CD14-positive monocyte (primary cell): Measurements from ENCODE around the gene PDK2. TPM values are rescaled to one million over a fixed set of nuclear protein-coding genes. Genes with fewer than 3 reads are reported as not detected.

Source experiments
- DNase-seq, 3 donors: peaks; one replicate each; pipeline ENCODE4 v3.0.0-alpha.2; 2011 to 2022
- H2AFZ ChIP-seq: 2 replicates; pipeline ENCODE4 v1.6.0; 2012; ENCODE audit warnings: mild to moderate bottlenecking, low read depth, low read length, inconsistent platforms; ENCODE audit not compliant: insufficient read depth, poor library complexity, severe bottlenecking
- H3K27ac ChIP-seq, 2 donors: 1 replicate in 1 of 2; 2 replicates in 1 of 2; pipeline ENCODE4 v1.5.1; 2012 to 2013; ENCODE audit warnings: low read length in 2 of 2, control low read depth in 1 of 2, inconsistent platforms in 1 of 2, low read depth in 1 of 2, mild to moderate bottlenecking in 1 of 2
- H3K27me3 ChIP-seq, 2 donors: one replicate each; pipeline versions ENCODE4 v1.6.0 to v1.6.1; 2011 to 2013; ENCODE audit warnings: low read length in 2 of 2; ENCODE audit not compliant: control insufficient read depth in 2 of 2, insufficient read depth in 2 of 2
- H3K36me3 ChIP-seq, 2 donors: replicated peaks in 1 of 2; 1 replicate in 1 of 2; 2 replicates in 1 of 2; pipeline versions ENCODE4 v1.5.1 to v1.6.1; 2012 to 2013; ENCODE audit warnings: low read length in 2 of 2, control low read depth in 1 of 2, inconsistent platforms in 1 of 2, mild to moderate bottlenecking in 1 of 2; ENCODE audit not compliant: insufficient read depth in 2 of 2, control insufficient read depth in 1 of 2
- H3K4me1 ChIP-seq, 2 donors: 1 replicate in 1 of 2; 2 replicates in 1 of 2; pipeline versions ENCODE4 v1.5.1 to v1.6.1; 2012 to 2013; ENCODE audit warnings: low read length in 2 of 2, control low read depth in 1 of 2, inconsistent platforms in 1 of 2, mild to moderate bottlenecking in 1 of 2, moderate library complexity in 1 of 2; ENCODE audit not compliant: insufficient read depth in 2 of 2, control insufficient read depth in 1 of 2
- H3K4me2 ChIP-seq: replicated peaks from 2 replicates; pipeline ENCODE3; 2012; ENCODE audit warnings: low read length, moderate library complexity, mild to moderate bottlenecking; ENCODE audit not compliant: poor library complexity, severe bottlenecking; ENCODE audit errors: extremely low read depth
- H3K4me3 ChIP-seq, 3 experiments: fragments of 200-600 bp in 1 of 3; sonication (generic) in 1 of 3; replicated peaks in 1 of 3; 1 replicate in 2 of 3; 2 replicates in 1 of 3; pipeline ENCODE4 v1.5.1; 2011 to 2013; ENCODE audit warnings: low read length in 3 of 3, mild to moderate bottlenecking in 3 of 3, control low read depth in 2 of 3, low read depth in 2 of 3, inconsistent platforms in 1 of 3, moderate library complexity in 1 of 3
- H3K79me2 ChIP-seq: 2 replicates; pipeline ENCODE4 v1.6.0; 2012; ENCODE audit warnings: mild to moderate bottlenecking, control low read depth, inconsistent platforms, low read length, moderate library complexity; ENCODE audit not compliant: insufficient read depth
- H3K9ac ChIP-seq: 2 replicates; pipeline ENCODE4 v1.6.0; 2017; ENCODE audit warnings: low read length, mild to moderate bottlenecking; ENCODE audit not compliant: insufficient read depth, poor library complexity, severe bottlenecking
- H3K9me3 ChIP-seq, 2 donors: replicated peaks in 1 of 2; 1 replicate in 1 of 2; 2 replicates in 1 of 2; pipeline versions ENCODE4 v1.5.1 to v1.6.1; 2012 to 2013; ENCODE audit warnings: low read length in 2 of 2, control low read depth in 1 of 2; ENCODE audit not compliant: control insufficient read depth in 1 of 2, insufficient read depth in 1 of 2
- H4K20me1 ChIP-seq: 2 replicates; pipeline ENCODE4 v1.6.0; 2012; ENCODE audit warnings: mild to moderate bottlenecking, low read length, control low read depth, moderate library complexity; ENCODE audit not compliant: insufficient read depth
- H3K27ac Mint-ChIP-seq, 7 donors: one replicate each; pipeline ENCODE4 v1.8.0; 2020; ENCODE audit warnings: mild to moderate bottlenecking in 7 of 7, mixed read lengths in 7 of 7, moderate library complexity in 6 of 7, inconsistent platforms in 2 of 7
- H3K27me3 Mint-ChIP-seq, 3 donors: one replicate each; pipeline ENCODE4 v1.8.0; 2021 to 2022; ENCODE audit warnings: low read depth in 3 of 3, mild to moderate bottlenecking in 3 of 3, mixed read lengths in 3 of 3, moderate library complexity in 3 of 3, inconsistent platforms in 1 of 3
- H3K36me3 Mint-ChIP-seq, 2 donors: one replicate each; pipeline ENCODE4 v1.8.0; 2020; ENCODE audit warnings: mixed read lengths in 2 of 2, inconsistent platforms in 1 of 2, mild to moderate bottlenecking in 1 of 2
- H3K4me1 Mint-ChIP-seq: one replicate; pipeline ENCODE4 v1.8.0; 2020; ENCODE audit warnings: mild to moderate bottlenecking, mixed read lengths
- H3K4me3 Mint-ChIP-seq, 2 donors: one replicate each; pipeline ENCODE4 v1.8.0; 2020; ENCODE audit warnings: mild to moderate bottlenecking in 2 of 2, mixed read lengths in 2 of 2, moderate library complexity in 1 of 2
- H3K9me3 Mint-ChIP-seq, 7 donors: one replicate each; pipeline ENCODE4 v1.8.0; 2020 to 2022; ENCODE audit warnings: mixed read lengths in 7 of 7, mild to moderate bottlenecking in 6 of 7, moderate library complexity in 6 of 7, inconsistent platforms in 2 of 7
- CTCF ChIP-seq: fragments of 200-600 bp; IDR thresholded peaks from one replicate; pipeline ENCODE4 v1.8.0; 2022; ENCODE audit warnings: antibody characterized with exemption, mild to moderate bottlenecking
- WGBS: methylation state at CpG from one replicate; pipeline ENCODE4 v1.1.5; 2013; ENCODE audit warnings: missing lambda C conversion rate; ENCODE audit not compliant: insufficient coverage; 5-methylcytosine and 5-hydroxymethylcytosine counted together
- intact Hi-C, 2 donors: fragments of 100-400 bp; cut with micrococcal nuclease; formaldehyde crosslinking; loops; one replicate each; pipeline versions ENCODE4 v1.15.0 to v1.15.1; 2023
- polyA plus RNA-seq, 3 donors: library from polyadenylated mRNA; depleted of rRNA in 1 of 3; unstranded in 2 of 3; stranded (reverse) in 1 of 3; fragments of 300-500 nt in 2 of 3; fragments of >200 nt in 1 of 3; fragmentation: Illumina TruSeq in 2 of 3; gene quantifications; 1 replicate in 2 of 3; 2 replicates in 1 of 3; pipeline ENCODE4 v1.2.3, GENCODE V29; 2012 to 2021

PDK2 gene
- polyA plus RNA-seq, 3 donors = 15.9 to 43.0 (median 23.4) TPM

GRCh38 chr17:50108556-50108955 lies 13.4 kb downstream of the PDK2 start:
- WGBS = 72% methylated on average over 3 of the region's 9 CpGs
- no peak for DNase-seq
- Histone ChIP-seq H3K9me3 (no peaks in the 10 kb centered on the region), H2AFZ (no peak overlapping the region), H3K36me3 (peaks cover 32 to 41% of the 10 kb centered on the region in 2 donors), H3K27ac (no peak overlapping the region), H3K4me2 (no peak overlapping the region), H3K9ac (no peak overlapping the region), H3K27me3 (no peaks in the 10 kb centered on the region), H3K4me1 (no peaks in the 10 kb centered on the region), H3K79me2 (no peaks in the 10 kb centered on the region), H4K20me1 (no peaks in the 10 kb centered on the region), H3K4me3 (no peak overlapping the region)
- no peak overlapping the region for H3K27ac Mint-ChIP-seq
- intact Hi-C loops = no loop called here
- peaks cover 3 to 7% (median 4%) of the 10 kb centered on the region in 3 donors for H3K27me3 Mint-ChIP-seq
- no peaks in the 10 kb centered on the region for H3K4me1 Mint-ChIP-seq
- no peak overlapping the region for H3K4me3 Mint-ChIP-seq
- H3K36me3 Mint-ChIP-seq = peaks cover 34 to 57% of the 10 kb centered on the region in 2 donors
- no peak for TF ChIP-seq CTCF
- H3K9me3 Mint-ChIP-seq = no peaks in the 10 kb centered on the region

GRCh38 chr17:50109207-50109606 lies 14.1 kb downstream of the PDK2 start:
- no peak for DNase-seq
- Mint-ChIP-seq H3K36me3 (peaks cover 34 to 55% of the 10 kb centered on the region in 2 donors), H3K4me3 (no peak overlapping the region), H3K4me1 (no peaks in the 10 kb centered on the region), H3K27me3 (peaks cover 3 to 9% (median 9%) of the 10 kb centered on the region in 3 donors), H3K27ac (no peak overlapping the region), H3K9me3 (no peaks in the 10 kb centered on the region)
- H4K20me1 ChIP-seq = no peaks in the 10 kb centered on the region
- no peak overlapping the region for H3K4me3 ChIP-seq
- no peak overlapping the region for H2AFZ ChIP-seq
- H3K27me3 ChIP-seq = peaks cover 0 to under 1% of the 10 kb centered on the region in 2 donors
- no peak for TF ChIP-seq CTCF
- WGBS = 100% methylated on average over 5 of the region's 7 CpGs
- H3K9ac ChIP-seq = no peak overlapping the region
- no peak overlapping the region for H3K4me2 ChIP-seq
- no peak overlapping the region for H3K27ac ChIP-seq
- no peaks in the 10 kb centered on the region for H3K9me3 ChIP-seq
- no peaks in the 10 kb centered on the region for H3K79me2 ChIP-seq
- no peaks in the 10 kb centered on the region for H3K4me1 ChIP-seq
- H3K36me3 ChIP-seq = peaks cover 32 to 41% of the 10 kb centered on the region in 2 donors
- intact Hi-C loops = no loop called here
